SK-N-SH treated with all-trans-retinoic acid at 6 μM for 48 hours (cell line): ENCODE measurements around the gene ABHD3.

Experiments used
- ATAC-seq: fragments of 200-7000 bp; cut with Tn5 transposase; 3 replicates; pipeline ENCODE4 v1.9.1; 2020; ENCODE audit warnings: mild to moderate bottlenecking, moderate library complexity
- ARNTL ChIP-seq: fragments of 450-650 bp; formaldehyde crosslinking; IDR thresholded peaks from 2 replicates; pipeline ENCODE4 v1.5.0; 2020; ENCODE audit warnings: low read depth, mild to moderate bottlenecking, moderate library complexity, borderline replicate concordance
- BACH2 ChIP-seq: fragments of 250-450 bp; sonication (Bioruptor Pico); IDR thresholded peaks from 2 replicates; pipeline ENCODE4 v1.9.0; 2021; ENCODE audit warnings: mild to moderate bottlenecking, borderline replicate concordance
- CREB5 ChIP-seq: fragments of 250-450 bp; sonication (Bioruptor Pico); IDR thresholded peaks from 2 replicates; pipeline ENCODE4 v1.5.1; 2020; ENCODE audit warnings: low read depth, mild to moderate bottlenecking, moderate library complexity
- CSDC2 ChIP-seq: fragments of 250-450 bp; sonication (Bioruptor Pico); IDR thresholded peaks from 2 replicates; pipeline ENCODE4 v1.5.0; 2020; ENCODE audit warnings: mild to moderate bottlenecking, moderate library complexity
- CSRNP3 ChIP-seq: fragments of 250-450 bp; sonication (Bioruptor Pico); IDR thresholded peaks from 2 replicates; pipeline ENCODE4 v1.5.1; 2021; ENCODE audit warnings: mild to moderate bottlenecking, moderate library complexity
- ESRRG ChIP-seq: fragments of 250-450 bp; sonication (Bioruptor Pico); IDR thresholded peaks from 2 replicates; pipeline ENCODE4 v1.6.1; 2021; ENCODE audit warnings: mild to moderate bottlenecking
- ISL1 ChIP-seq: fragments of 250-450 bp; sonication (Bioruptor Pico); IDR thresholded peaks from 2 replicates; pipeline ENCODE4 v2.1.2; 2022; ENCODE audit warnings: mild to moderate bottlenecking, moderate library complexity
- OSR1 ChIP-seq: fragments of 250-450 bp; sonication (Bioruptor Pico); IDR thresholded peaks from 2 replicates; pipeline ENCODE4 v1.8.0; 2022; ENCODE audit warnings: moderate library complexity, mild to moderate bottlenecking, inconsistent platforms
- PPARA ChIP-seq: fragments of 250-450 bp; sonication (Bioruptor Pico); IDR thresholded peaks from 2 replicates; pipeline ENCODE4 v1.5.0; 2020; ENCODE audit warnings: mild to moderate bottlenecking, borderline replicate concordance
- RARB ChIP-seq: fragments of 250-450 bp; sonication (Bioruptor Pico); IDR thresholded peaks from 2 replicates; pipeline ENCODE4 v1.8.0; 2021; ENCODE audit warnings: mild to moderate bottlenecking, moderate library complexity
- SNAI2 ChIP-seq: fragments of 250-450 bp; sonication (Bioruptor Pico); IDR thresholded peaks from 2 replicates; pipeline ENCODE4 v1.5.0; 2020; ENCODE audit warnings: mild to moderate bottlenecking, moderate library complexity
- TCF4 ChIP-seq: fragments of 250-450 bp; sonication (Bioruptor Pico); IDR thresholded peaks from 2 replicates; pipeline ENCODE4 v1.8.0; 2021; ENCODE audit warnings: mild to moderate bottlenecking, moderate library complexity, borderline replicate concordance
- TOX ChIP-seq: fragments of 250-450 bp; sonication (Bioruptor Pico); IDR thresholded peaks from 2 replicates; pipeline ENCODE4 v1.8.0; 2021; ENCODE audit warnings: mild to moderate bottlenecking, moderate library complexity, borderline replicate concordance
- TSHZ2 ChIP-seq: fragments of 250-450 bp; sonication (Bioruptor Pico); IDR thresholded peaks from 2 replicates; pipeline ENCODE4 v1.5.0; 2020; ENCODE audit warnings: mild to moderate bottlenecking, moderate library complexity
- ZC3H10 ChIP-seq: fragments of 250-450 bp; sonication (Bioruptor Pico); IDR thresholded peaks from 2 replicates; pipeline ENCODE4 v1.5.1; 2021; ENCODE audit warnings: mild to moderate bottlenecking, moderate library complexity
- ZFP3 ChIP-seq: fragments of 250-450 bp; sonication (Bioruptor Pico); IDR thresholded peaks from 2 replicates; pipeline ENCODE4 v1.5.0; 2020; ENCODE audit warnings: mild to moderate bottlenecking, moderate library complexity
- ZFP30 ChIP-seq: fragments of 450-650 bp; formaldehyde crosslinking; IDR thresholded peaks from 2 replicates; pipeline ENCODE4 v1.5.0; 2022; ENCODE audit warnings: mild to moderate bottlenecking, moderate library complexity
- ZNF8 ChIP-seq: fragments of 450-650 bp; formaldehyde crosslinking; IDR thresholded peaks from 2 replicates; pipeline ENCODE4 v1.5.0; 2020; ENCODE audit warnings: mild to moderate bottlenecking, moderate library complexity
- TF ChIP-seq, protein P1 (sequence below): fragments of 250-450 bp; sonication (Bioruptor Pico); IDR thresholded peaks from 2 replicates; pipeline ENCODE4 v1.8.0; 2020; ENCODE audit warnings: mild to moderate bottlenecking, moderate library complexity, borderline replicate concordance
- TF ChIP-seq, protein P2 (sequence below): fragments of 250-450 bp; sonication (Bioruptor Pico); IDR thresholded peaks from 2 replicates; pipeline ENCODE4 v1.8.0; 2021; ENCODE audit warnings: low read depth, mild to moderate bottlenecking, moderate library complexity, borderline replicate concordance

Gene ABHD3

GRCh38 chr18:21702602-21703001, 2.0 kb downstream of the ABHD3 start (continued):
- TF ChIP-seq ZFP3 (CRISPR knock-in tag) = no peak

GRCh38 chr18:21701621-21702020, 3.0 kb downstream of the ABHD3 start:
- ATAC-seq = no peak

GRCh38 chr18:21700528-21701075, 4.0 kb downstream of the ABHD3 start:
- no peak for ATAC-seq
- TF ChIP-seq ARNTL (CRISPR knock-in tag) (no peak), ISL1 (CRISPR knock-in tag) (no peak), RARB (CRISPR knock-in tag) (no peak), CSDC2 (CRISPR knock-in tag) (no peak), ESRRG (no peak), BACH2 (CRISPR knock-in tag) (no peak), CREB5 (CRISPR knock-in tag) (no peak), TSHZ2 (CRISPR knock-in tag) (no peak), ZNF8 (CRISPR knock-in tag) (no peak), TOX (CRISPR knock-in tag) (no peak), CSRNP3 (CRISPR knock-in tag) (no peak), TCF4 (CRISPR knock-in tag) (no peak), PPARA (CRISPR knock-in tag) (no peak), ZC3H10 (no peak)
- TF ChIP-seq, protein P1, sequence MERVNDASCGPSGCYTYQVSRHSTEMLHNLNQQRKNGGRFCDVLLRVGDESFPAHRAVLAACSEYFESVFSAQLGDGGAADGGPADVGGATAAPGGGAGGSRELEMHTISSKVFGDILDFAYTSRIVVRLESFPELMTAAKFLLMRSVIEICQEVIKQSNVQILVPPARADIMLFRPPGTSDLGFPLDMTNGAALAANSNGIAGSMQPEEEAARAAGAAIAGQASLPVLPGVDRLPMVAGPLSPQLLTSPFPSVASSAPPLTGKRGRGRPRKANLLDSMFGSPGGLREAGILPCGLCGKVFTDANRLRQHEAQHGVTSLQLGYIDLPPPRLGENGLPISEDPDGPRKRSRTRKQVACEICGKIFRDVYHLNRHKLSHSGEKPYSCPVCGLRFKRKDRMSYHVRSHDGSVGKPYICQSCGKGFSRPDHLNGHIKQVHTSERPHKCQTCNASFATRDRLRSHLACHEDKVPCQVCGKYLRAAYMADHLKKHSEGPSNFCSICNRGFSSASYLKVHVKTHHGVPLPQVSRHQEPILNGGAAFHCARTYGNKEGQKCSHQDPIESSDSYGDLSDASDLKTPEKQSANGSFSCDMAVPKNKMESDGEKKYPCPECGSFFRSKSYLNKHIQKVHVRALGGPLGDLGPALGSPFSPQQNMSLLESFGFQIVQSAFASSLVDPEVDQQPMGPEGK (CRISPR knock-in tag) = no peak

More at GRCh38 chr18:21701621-21702020, 3.0 kb downstream of the ABHD3 start:
- TF ChIP-seq OSR1 (CRISPR knock-in tag) = no peak
- no peak for TF ChIP-seq SNAI2 (CRISPR knock-in tag)
- no peak for TF ChIP-seq PPARA (CRISPR knock-in tag)
- TF ChIP-seq ISL1 (CRISPR knock-in tag) = no peak
- TF ChIP-seq, protein P1 (CRISPR knock-in tag) = no peak
- no peak for TF ChIP-seq ZFP30
- TF ChIP-seq CREB5 (CRISPR knock-in tag) = no peak
- no peak for TF ChIP-seq BACH2 (CRISPR knock-in tag)
- no peak for TF ChIP-seq CSDC2 (CRISPR knock-in tag)
- TF ChIP-seq, protein P2, sequence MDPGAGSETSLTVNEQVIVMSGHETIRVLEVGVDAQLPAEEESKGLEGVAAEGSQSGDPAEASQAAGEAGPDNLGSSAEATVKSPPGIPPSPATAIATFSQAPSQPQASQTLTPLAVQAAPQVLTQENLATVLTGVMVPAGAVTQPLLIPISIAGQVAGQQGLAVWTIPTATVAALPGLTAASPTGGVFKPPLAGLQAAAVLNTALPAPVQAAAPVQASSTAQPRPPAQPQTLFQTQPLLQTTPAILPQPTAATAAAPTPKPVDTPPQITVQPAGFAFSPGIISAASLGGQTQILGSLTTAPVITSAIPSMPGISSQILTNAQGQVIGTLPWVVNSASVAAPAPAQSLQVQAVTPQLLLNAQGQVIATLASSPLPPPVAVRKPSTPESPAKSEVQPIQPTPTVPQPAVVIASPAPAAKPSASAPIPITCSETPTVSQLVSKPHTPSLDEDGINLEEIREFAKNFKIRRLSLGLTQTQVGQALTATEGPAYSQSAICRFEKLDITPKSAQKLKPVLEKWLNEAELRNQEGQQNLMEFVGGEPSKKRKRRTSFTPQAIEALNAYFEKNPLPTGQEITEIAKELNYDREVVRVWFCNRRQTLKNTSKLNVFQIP (CRISPR knock-in tag) = no peak
- TF ChIP-seq ZC3H10 = no peak
- TF ChIP-seq TCF4 (CRISPR knock-in tag) = no peak
